Left ventricle myocardium inferior (tissue), 1 donor: ENCODE measurements around the gene CCDC88B. TPM values are rescaled to one million over a fixed set of nuclear protein-coding genes. Genes with fewer than 3 reads are reported as not detected.
A peak's percentile ranks its signal among the peaks of the same experiment; 100 is the strongest.

Experiments
- DNase-seq: peaks from one replicate; pipeline ENCODE4 v3.0.0-alpha.2; 2020
- H3K27ac ChIP-seq: fragments of 200-600 bp; replicated peaks from 2 replicates; pipeline ENCODE4 v1.8.0; 2021
- H3K27me3 ChIP-seq: fragments of 200-600 bp; 2 replicates; pipeline ENCODE4 v1.8.0; 2021; ENCODE audit warnings: low read depth
- H3K36me3 ChIP-seq: fragments of 200-600 bp; 2 replicates; pipeline ENCODE4 v1.8.0; 2021
- H3K4me1 ChIP-seq: fragments of 200-600 bp; 2 replicates; pipeline ENCODE4 v1.8.0; 2021
- H3K4me3 ChIP-seq: fragments of 200-600 bp; 2 replicates; pipeline ENCODE4 v1.8.0; 2021; ENCODE audit warnings: mild to moderate bottlenecking, moderate library complexity
- H3K9me3 ChIP-seq: fragments of 200-600 bp; replicated peaks from 2 replicates; pipeline ENCODE4 v1.8.0; 2021
- CTCF ChIP-seq: fragments of 200-600 bp; IDR thresholded peaks from 2 replicates; pipeline ENCODE4 v1.8.0; 2021; ENCODE audit warnings: antibody characterized with exemption, mild to moderate bottlenecking, borderline replicate concordance
- intact Hi-C: fragments of 100-400 bp; cut with micrococcal nuclease; formaldehyde crosslinking; loops from one replicate; pipeline ENCODE4 v1.11.0; 2022
- total RNA-seq: library from RNA; stranded (reverse); fragmentation: NEBNext Ultra II Directional; extraction: Animal tissue kit (Norgen Biotek cat#: 25700); gene quantifications from one replicate; pipeline ENCODE4 v1.2.1, GENCODE V29; 2021
- donor health status: DM: no; HTN: yes; CAD: no; lungs with severe emphysema.

CCDC88B gene
- total RNA-seq, 1 donor from 2014 or later = 7.5 TPM

- intact Hi-C loops = no loop called here
- H3K4me1 ChIP-seq = peaks cover 28% of the 10 kb centered on the region
- no peak for DNase-seq
Measured at GRCh38 chr11:64297699-64298358, 42.2 kb upstream of the CCDC88B start.

DNA sequence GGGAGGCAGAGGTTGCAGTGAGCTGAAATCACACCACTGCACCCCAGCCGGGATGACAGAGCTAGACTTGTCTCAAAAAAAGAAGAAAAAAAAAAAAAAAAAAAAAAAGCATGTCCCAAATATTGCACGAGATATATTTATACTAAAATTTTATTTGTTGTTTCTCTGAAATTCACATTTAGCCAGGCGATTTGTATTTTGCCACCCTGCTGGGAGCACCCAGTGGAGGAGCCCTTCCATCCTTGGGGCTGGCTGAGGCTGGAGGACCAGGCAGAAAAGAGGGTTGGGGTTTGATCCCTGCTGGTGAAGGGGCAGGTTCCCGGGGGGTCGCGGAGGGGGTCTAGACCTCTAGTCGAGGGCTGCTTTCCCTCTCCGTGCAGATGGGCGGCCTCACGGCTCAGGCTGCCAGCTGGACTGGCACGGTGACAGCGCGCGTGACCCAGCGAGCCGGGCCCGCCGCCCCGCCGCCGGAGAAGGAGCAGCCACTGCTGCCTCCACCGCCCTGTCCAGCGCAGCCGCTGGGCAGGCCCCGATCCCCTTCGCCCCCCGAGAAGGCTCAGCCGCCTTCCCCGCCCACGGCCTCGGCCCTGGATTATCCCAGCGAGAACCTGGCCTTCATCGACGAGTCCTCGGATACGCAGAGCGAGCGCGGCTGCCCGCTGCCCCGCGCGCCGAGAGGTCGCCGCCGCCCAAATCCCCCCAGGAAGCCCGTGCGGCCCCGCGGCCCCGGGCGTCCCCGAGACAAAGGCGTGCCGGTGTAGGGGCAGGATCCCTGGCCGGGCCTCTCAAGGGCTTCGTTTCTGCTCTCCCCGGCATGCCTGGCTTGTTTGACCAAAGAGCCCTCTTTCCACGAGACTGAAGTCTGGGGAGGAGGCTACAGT lies 40.8 kb upstream of the CCDC88B start:
- peak overlapping the region; percentile 40 for H3K27ac ChIP-seq
- H3K27me3 ChIP-seq = peaks cover 66% of the 10 kb centered on the region
- intact Hi-C loops = no loop called here
- DNase-seq = peak; percentile 70
- H3K4me1 ChIP-seq = peaks cover 35% of the 10 kb centered on the region
- peak overlapping the region; percentile 64 for H3K4me3 ChIP-seq
- TF ChIP-seq CTCF = no peak
- no peaks in the 10 kb centered on the region for H3K9me3 ChIP-seq
- no peaks in the 10 kb centered on the region for H3K36me3 ChIP-seq

More at GRCh38 chr11:64297699-64298358, 42.2 kb upstream of the CCDC88B start:
- H3K36me3 ChIP-seq = no peaks in the 10 kb centered on the region
- H3K27ac ChIP-seq = no peak overlapping the region
- H3K27me3 ChIP-seq = peaks cover 80% of the 10 kb centered on the region
- no peak for TF ChIP-seq CTCF
- H3K9me3 ChIP-seq = no peaks in the 10 kb centered on the region
- H3K4me3 ChIP-seq = no peak overlapping the region

GRCh38 chr11:64299847-64300648 lies 40.0 kb upstream of the CCDC88B start, which contains the start of gene CATSPERZ:
TSS of gene CATSPERZ (plus strand) at chr11:64300358. CDS start at chr11:64300411, 53 bp downstream.
- intact Hi-C loops = loop anchor here (5.0 kb wide), 1 partner anchor 93 kb away; the partner anchor contains the start of gene FERMT3
- TF ChIP-seq CTCF = no peak
- peak within 1 kb of the TSS; percentile 40 for H3K27ac ChIP-seq
- no peaks in the 10 kb centered on the region for H3K36me3 ChIP-seq
- H3K4me1 ChIP-seq = peaks cover 41% of the 10 kb centered on the region
- no peak for DNase-seq
- peak within 1 kb of the TSS; percentile 64 for H3K4me3 ChIP-seq
- peaks cover 58% of the 10 kb centered on the region for H3K27me3 ChIP-seq
- no peaks in the 10 kb centered on the region for H3K9me3 ChIP-seq

DNA sequence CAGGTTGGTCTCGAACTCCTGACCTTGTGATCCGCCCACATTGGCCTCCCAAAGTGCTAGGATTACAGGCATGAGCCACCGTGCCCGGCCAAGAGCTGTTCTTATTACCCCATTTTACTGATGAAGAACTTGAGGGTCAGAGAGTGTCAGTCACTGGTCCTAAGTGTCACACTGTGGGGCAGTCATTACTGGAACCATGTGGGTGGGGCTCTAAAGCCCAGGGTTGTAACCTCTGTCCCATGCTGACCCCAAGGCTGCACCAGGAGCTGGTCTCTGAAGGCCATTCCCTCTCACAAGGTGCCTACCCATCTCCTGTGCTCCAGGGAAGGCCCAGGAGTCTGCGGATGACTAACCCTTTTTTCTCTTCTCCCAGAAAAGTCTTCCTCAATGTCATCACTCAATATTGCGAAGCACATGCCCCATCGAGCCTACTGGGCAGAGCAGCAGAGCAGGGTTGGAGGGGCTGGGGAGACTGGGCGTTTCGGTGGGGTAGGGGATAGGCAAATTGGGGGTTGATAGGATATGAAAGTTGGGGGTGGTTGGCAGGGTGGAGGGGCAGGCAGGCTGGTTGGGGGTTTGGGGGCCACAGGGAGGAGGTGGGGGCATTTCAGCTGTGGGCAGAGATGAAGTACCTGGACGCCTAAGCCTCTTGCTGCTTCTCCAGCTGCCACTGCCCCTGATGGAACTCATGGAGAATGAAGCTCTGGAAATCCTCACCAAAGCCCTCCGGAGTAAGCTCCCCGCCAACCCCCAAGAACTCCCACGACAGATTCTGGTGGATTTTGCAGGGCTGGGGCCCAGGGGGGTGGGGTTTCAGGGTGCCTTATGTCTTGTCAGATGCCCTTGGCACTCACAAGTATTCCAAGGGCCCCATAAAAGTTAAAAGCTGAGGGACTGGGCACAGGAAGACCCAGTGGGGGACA lies 36.6 kb upstream of the CCDC88B start:
- peaks cover 25% of the 10 kb centered on the region for H3K27me3 ChIP-seq
- DNase-seq = no peak
- intact Hi-C loops = loop anchor here (5.0 kb wide), 1 partner anchor 96 kb away; the partner anchor contains the start of gene FERMT3
- peak overlapping the region; percentile 77 for H3K4me3 ChIP-seq
- H3K36me3 ChIP-seq = peaks cover 7% of the 10 kb centered on the region
- H3K4me1 ChIP-seq = peaks cover 64% of the 10 kb centered on the region
- peak overlapping the region; percentile 99 for H3K27ac ChIP-seq
- TF ChIP-seq CTCF = no peak
- no peaks in the 10 kb centered on the region for H3K9me3 ChIP-seq
